Head of caudate nucleus (tissue), 42 donors: ENCODE measurements around the gene SGMS1.
A peak's percentile ranks its signal among the peaks of the same experiment; 100 is the strongest.

Source experiments
- DNase-seq, 42 donors: peaks; one replicate each; pipeline versions ENCODE4 v3.0.0 to v3.0.0-alpha.2; 2020 to 2021; ENCODE audit warnings: mixed read lengths in 7 of 42
- intact Hi-C: fragments of 100-400 bp; cut with DNase I; formaldehyde crosslinking; loops from one replicate; pipeline ENCODE4 v1.15.0; 2022

SGMS1 gene

GRCh38 chr10:50421026-50421719, 202.6 kb downstream of the SGMS1 start:
- DNase-seq, result peak in 31 of 42 donors; percentile 21 to 84 (median 54)
- intact Hi-C loops, result loop anchor here (2.0 kb wide), 1 partner anchor 204 kb away; no protein-coding TSS in a partner anchor

- DNase-seq, result no peak
- intact Hi-C loops, result loop anchor here (2.0 kb wide), 1 partner anchor 205 kb away; no protein-coding TSS in a partner anchor
These were observed 203.6 kb downstream of the SGMS1 start for GRCh38 chr10:50420196-50420595.

DNA sequence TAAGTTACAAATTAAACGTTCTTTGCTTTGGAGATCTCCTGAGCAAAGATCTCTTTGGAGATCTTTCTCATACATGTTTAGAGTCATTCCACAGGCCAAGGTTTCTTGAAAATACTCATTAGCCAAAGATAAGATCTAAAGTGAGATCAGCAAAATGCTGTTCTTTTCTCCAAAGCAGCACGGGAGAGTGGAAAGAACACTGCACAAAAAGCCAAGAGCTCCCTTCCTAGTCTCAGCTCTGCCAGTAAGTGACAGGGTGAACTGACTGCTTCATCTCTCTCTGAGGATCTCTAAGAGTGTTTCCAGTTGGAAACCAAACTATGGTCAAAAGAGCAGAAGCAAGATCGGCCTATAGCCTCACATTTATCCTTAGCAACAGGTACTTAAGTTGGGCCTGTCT, 204.0 kb downstream of the SGMS1 start:
- intact Hi-C loops, result loop anchor here (2.0 to 10.0 kb wide), 2 partner anchors 85 to 205 kb away; no protein-coding TSS in a partner anchor
- DNase-seq, result no peak

GRCh38 chr10:50419091-50419490, 204.7 kb downstream of the SGMS1 start:
- intact Hi-C loops, result loop anchor here (10.0 kb wide), 1 partner anchor 86 kb away; no protein-coding TSS in a partner anchor
- no peak for DNase-seq

GRCh38 chr10:50417886-50418830, 205.6 kb downstream of the SGMS1 start:
- intact Hi-C loops, result loop anchor here (10.0 kb wide), 1 partner anchor 87 kb away; no protein-coding TSS in a partner anchor
- peak in 40 of 42 donors; percentile 15 to 81 (median 62) for DNase-seq

GRCh38 chr10:50417486-50417885, 206.3 kb downstream of the SGMS1 start:
- intact Hi-C loops, result loop anchor here (10.0 kb wide), 1 partner anchor 87 kb away; no protein-coding TSS in a partner anchor
- peak in 28 of 42 donors; percentile 16 to 72 (median 44) for DNase-seq

GRCh38 chr10:50416881-50417280, 206.9 kb downstream of the SGMS1 start:
- DNase-seq, result no peak
- intact Hi-C loops, result loop anchor here (10.0 kb wide), 1 partner anchor 88 kb away; no protein-coding TSS in a partner anchor

GRCh38 chr10:50416181-50416824, 207.5 kb downstream of the SGMS1 start:
- intact Hi-C loops, result loop anchor here (10.0 kb wide), 1 partner anchor 88 kb away; no protein-coding TSS in a partner anchor
- no peak for DNase-seq

- intact Hi-C loops, result loop anchor here (10.0 kb wide), 1 partner anchor 90 kb away; no protein-coding TSS in a partner anchor
These were observed 208.5 kb downstream of the SGMS1 start for GRCh38 chr10:50415292-50415691.

DNA sequence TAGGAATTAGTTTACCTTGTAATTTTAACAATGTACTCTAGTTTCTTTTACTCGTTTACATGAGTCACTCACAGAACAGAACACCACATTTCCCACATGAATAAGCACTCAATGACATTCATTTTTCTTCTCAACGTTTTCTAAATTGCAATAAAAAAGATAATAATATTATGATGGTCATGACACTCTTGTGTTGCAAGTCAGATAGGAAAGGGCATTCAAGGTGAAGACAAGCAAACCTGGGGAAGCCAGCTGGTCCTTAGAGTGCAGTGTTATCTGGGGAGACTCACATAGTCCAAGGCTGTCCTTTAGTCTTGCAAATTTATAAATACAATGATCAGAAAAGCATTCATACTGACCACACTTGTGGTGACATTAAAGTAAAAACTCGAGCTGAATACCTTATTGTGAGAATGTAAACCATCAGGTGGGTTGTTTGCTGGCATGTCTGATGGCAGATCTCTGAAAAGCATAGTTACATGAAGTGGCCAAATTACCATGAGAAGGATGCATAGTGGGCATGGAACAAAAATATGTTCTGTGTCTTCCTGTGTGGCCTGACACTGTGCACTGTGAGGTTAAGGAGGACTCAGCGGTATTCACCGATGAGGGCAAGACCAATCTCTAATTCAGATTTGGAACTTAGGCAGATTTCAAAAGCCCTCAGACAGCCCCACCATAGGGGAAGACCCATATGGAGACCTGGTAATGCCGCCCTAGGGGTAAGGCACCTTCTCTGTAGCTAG, 213.5 kb downstream of the SGMS1 start:
- intact Hi-C loops, result loop anchor here (10.0 kb wide), 1 partner anchor 95 kb away; no protein-coding TSS in a partner anchor
- DNase-seq, result no peak

More at GRCh38 chr10:50415292-50415691, 208.5 kb downstream of the SGMS1 start:
- DNase-seq, result no peak

- no peak for DNase-seq
- intact Hi-C loops, result no loop called here
These were observed 216.5 kb downstream of the SGMS1 start for GRCh38 chr10:50407076-50407801.

DNA sequence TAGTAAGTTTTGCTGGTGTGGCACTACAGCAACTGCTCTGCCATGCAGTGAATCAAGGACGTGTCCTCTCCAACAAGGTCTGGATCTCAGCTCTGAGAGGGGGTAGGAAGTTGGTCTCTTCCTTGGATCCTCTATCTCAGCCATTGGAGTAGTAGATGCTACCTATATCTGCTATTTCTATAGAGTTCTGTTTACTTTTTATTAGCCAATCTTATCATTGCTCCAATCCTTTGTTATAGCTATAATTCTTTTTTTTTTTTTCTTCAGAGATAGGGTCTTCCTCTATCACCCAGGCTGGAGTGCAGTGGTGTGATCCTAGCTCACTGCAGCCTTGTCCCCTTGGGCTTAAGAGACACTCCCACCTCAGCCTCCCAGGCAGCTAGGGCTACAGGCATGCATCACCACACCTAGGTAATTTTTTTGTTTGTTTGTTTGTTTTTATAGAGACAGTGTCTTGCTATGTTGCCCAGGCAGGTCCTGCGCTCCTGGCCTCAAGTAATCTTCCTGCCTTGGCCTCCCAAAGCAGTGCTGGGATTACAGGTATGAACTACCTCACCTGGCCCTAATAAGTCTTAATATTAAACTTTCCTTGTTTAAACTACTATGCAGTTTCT, 217.2 kb downstream of the SGMS1 start:
- intact Hi-C loops, result no loop called here
- no peak for DNase-seq

GRCh38 chr10:50405723-50406122, 218.0 kb downstream of the SGMS1 start:
- intact Hi-C loops, result no loop called here
- no peak for DNase-seq

DNA sequence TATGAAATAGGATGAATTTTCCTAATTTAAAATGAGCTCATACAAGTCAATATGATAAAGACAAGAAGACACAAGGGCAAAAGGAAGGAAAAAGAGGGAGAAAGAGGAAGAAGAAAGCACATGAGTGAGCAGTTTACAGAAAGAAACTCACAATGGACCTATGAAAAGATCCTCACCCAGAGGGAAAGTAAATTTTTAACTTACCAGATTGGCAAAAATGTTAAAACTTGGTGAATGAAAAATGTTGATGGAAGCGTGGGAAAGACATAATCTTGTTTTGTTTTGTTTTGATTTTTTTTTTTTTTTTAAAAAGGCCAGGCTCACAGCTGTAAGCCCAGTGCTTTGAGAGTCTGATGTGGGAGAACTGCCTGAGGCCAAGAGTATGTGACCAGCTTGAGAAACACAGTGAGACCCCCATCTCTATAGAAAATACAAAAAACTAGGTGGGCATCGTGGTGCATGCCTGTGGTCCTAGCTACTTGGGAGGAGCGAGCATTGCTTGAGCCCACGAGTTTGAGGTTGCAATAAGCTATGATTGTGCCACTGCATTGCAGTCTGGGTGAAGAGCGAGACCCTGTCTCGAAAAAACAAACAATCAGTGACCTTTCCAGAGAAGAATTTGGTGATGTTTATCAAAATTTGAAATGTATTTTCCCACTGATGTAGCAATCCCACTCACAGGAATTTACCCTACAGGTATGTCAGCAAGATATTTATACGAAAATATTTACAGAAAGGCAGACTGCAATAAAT, 219.6 kb downstream of the SGMS1 start:
- intact Hi-C loops, result no loop called here

DNA sequence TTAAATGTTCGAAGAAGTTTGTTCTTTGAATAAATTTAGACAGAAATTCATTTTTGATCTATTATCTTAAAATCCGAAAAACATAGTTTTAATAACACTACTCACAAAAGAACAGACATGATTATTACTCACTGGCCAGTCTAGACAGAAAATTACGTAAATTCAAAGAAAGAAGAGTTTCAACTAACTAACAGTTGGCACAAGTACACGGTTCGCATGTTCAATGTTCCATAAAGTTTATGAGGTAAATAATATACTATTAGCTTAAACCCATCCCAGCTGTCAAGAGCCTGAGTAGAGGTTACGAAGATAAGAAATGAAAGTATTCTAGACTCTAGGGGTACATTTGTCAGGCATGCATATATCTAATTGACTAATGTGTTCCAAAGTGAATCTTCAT, 220.7 kb downstream of the SGMS1 start:
- intact Hi-C loops, result no loop called here
- DNase-seq, result no peak

More for the DNA sequence above, 219.6 kb downstream of the SGMS1 start:
- no peak for DNase-seq

- no peak for DNase-seq
- intact Hi-C loops, result no loop called here
These were observed 221.3 kb downstream of the SGMS1 start for GRCh38 chr10:50402466-50402865.
